K562 (cell line): ENCODE results near the gene TREM2. TPM values are rescaled to one million over a fixed set of nuclear protein-coding genes. Genes with fewer than 3 reads are reported as not detected.

Experiments
- ATAC-seq: fragments of 200-7000 bp; cut with Tn5 transposase; 3 replicates; pipeline ENCODE4 v1.9.1; 2020; ENCODE audit warnings: moderate library complexity
- BruUV-seq: library from RNA; stranded (reverse); fragments of 400-500 nt; replicated peaks from 2 replicates; lab custom pipeline; 2021; lab: Mats Ljungman, UMichigan
- CTCF ChIA-PET: fragments of 300-600 bp; formaldehyde crosslinking; extraction: SDS; loops from one replicate; lab custom pipeline; 2021; ENCODE audit warnings: low intra/inter-chr PET ratio; lab: Yijun Ruan, JAX
- POLR2A ChIA-PET: fragments of 300-600, 350-650 bp; sonication (Branson Sonifier 250); formaldehyde crosslinking; extraction: SDS; loops from one replicate; lab custom pipeline; 2021; ENCODE audit warnings: antibody characterized with exemption, inconsistent platforms; lab: Yijun Ruan, JAX
- DNase-seq, 4 experiments: peaks; one replicate each; pipeline versions ENCODE4 v3.0.0 to v3.0.0-alpha.2; 2011 to 2018; ENCODE audit warnings: low spot score in 3 of 4, mixed read lengths in 3 of 4; ENCODE audit errors: extremely low read depth in 1 of 4
- FAIRE-seq: peaks from 2 replicates; lab custom pipeline; 2011; peaks lifted over from hg19 to GRCh38; lab: Jason Lieb, UNC
- H2AFZ ChIP-seq: 2 replicates; pipeline ENCODE4 v1.6.0; 2011; ENCODE audit warnings: low read depth, low read length, control low read depth, inconsistent platforms
- H3K27ac ChIP-seq: fragments of 200-600 bp; 3 replicates; pipeline ENCODE4 v1.8.0; 2011; ENCODE audit warnings: low read depth, mild to moderate bottlenecking, control low read depth, inconsistent platforms, low read length, moderate library complexity, mixed read lengths; ENCODE audit errors: extremely low read depth
- H3K27me3 ChIP-seq, 2 experiments: fragments of 300-600 bp in 1 of 2; 2 replicates in 1 of 2; 3 replicates in 1 of 2; pipeline versions ENCODE4 v1.6.0 to v1.8.0; 2011; ENCODE audit warnings: inconsistent platforms in 2 of 2, low read length in 2 of 2, mild to moderate bottlenecking in 1 of 2, mixed read lengths in 1 of 2, moderate library complexity in 1 of 2; ENCODE audit not compliant: control insufficient read depth in 2 of 2, insufficient read depth in 2 of 2
- H3K36me3 ChIP-seq: fragments of 300-600 bp; 3 replicates; pipeline ENCODE4 v1.8.0; 2011; ENCODE audit warnings: mild to moderate bottlenecking, low read length, inconsistent platforms; ENCODE audit not compliant: control insufficient read depth, insufficient read depth
- H3K4me1 ChIP-seq, 2 experiments: fragments of 200-600 bp in 1 of 2; replicated peaks in 1 of 2; 2 replicates in 1 of 2; 3 replicates in 1 of 2; pipeline versions ENCODE4 v1.5.1 to v1.8.0; 2011; ENCODE audit warnings: inconsistent platforms in 2 of 2, low read length in 2 of 2, mild to moderate bottlenecking in 1 of 2, mixed read lengths in 1 of 2, moderate library complexity in 1 of 2; ENCODE audit not compliant: control insufficient read depth in 2 of 2, insufficient read depth in 2 of 2
- H3K4me2 ChIP-seq: 2 replicates; pipeline ENCODE4 v1.6.1; 2011; ENCODE audit warnings: low read length, control low read depth, inconsistent platforms, mixed read lengths; ENCODE audit not compliant: insufficient read depth
- H3K4me3 ChIP-seq: fragments of 200-600 bp; sonication (generic), shearing (Covaris generic); 2 replicates; pipeline ENCODE4 v1.5.1; 2016; ENCODE audit warnings: control low read depth, inconsistent platforms
- H3K79me2 ChIP-seq: fragments of 200-600 bp; 3 replicates; pipeline ENCODE4 v1.8.0; 2011; ENCODE audit warnings: low read length, inconsistent platforms; ENCODE audit not compliant: control insufficient read depth, insufficient read depth
- H3K9ac ChIP-seq, 2 experiments: 2 replicates each; pipeline versions ENCODE4 v1.6.0 to v1.6.1; 2011; ENCODE audit warnings: low read depth in 2 of 2, low read length in 2 of 2, control low read depth in 1 of 2, inconsistent platforms in 1 of 2, mild to moderate bottlenecking in 1 of 2, mixed read lengths in 1 of 2; ENCODE audit not compliant: insufficient read depth in 1 of 2
- H3K9me1 ChIP-seq: one replicate; pipeline ENCODE4 v1.6.0; 2011; ENCODE audit warnings: inconsistent platforms, mild to moderate bottlenecking, low read length, moderate library complexity; ENCODE audit not compliant: control insufficient read depth, insufficient read depth
- H3K9me3 ChIP-seq: replicated peaks from 2 replicates; pipeline ENCODE4 v1.5.1; 2011; ENCODE audit warnings: low read depth, low read length, inconsistent platforms; ENCODE audit not compliant: control insufficient read depth, insufficient read depth
- H4K20me1 ChIP-seq: replicated peaks from 2 replicates; pipeline ENCODE4 v1.6.1; 2011; ENCODE audit warnings: low read length, inconsistent platforms, mixed read lengths; ENCODE audit not compliant: control insufficient read depth, insufficient read depth
- ARHGAP35 ChIP-seq: fragments of 450-650 bp; IDR thresholded peaks from 2 replicates; pipeline ENCODE4 v1.6.1; 2018; ENCODE audit not compliant: partially characterized antibody
- CEBPB ChIP-seq: fragments of 450-650 bp; IDR thresholded peaks from 2 replicates; pipeline ENCODE4 v1.6.1; 2016; ENCODE audit warnings: missing genetic modification characterization, missing compliant biosample characterization
- CEBPG ChIP-seq, 3 experiments: fragments of 200-800 bp in 1 of 3; sonication (Bioruptor generic) in 1 of 3; sonication (generic) in 1 of 3; formaldehyde crosslinking in 1 of 3; IDR thresholded peaks in 2 of 3; conservative IDR thresholded peaks in 1 of 3; 2 replicates each; pipeline versions ENCODE4 v1.6.1 to v1.8.0; 2016 to 2022; ENCODE audit warnings: missing compliant biosample characterization in 2 of 3, missing genetic modification characterization in 2 of 3, mild to moderate bottlenecking in 1 of 3, missing genetic modification reagents in 1 of 3
- IRF2 ChIP-seq: sonication (generic); formaldehyde crosslinking; IDR thresholded peaks from 2 replicates; pipeline ENCODE4 v1.8.1; 2022; ENCODE audit warnings: mild to moderate bottlenecking, missing genetic modification reagents
- MAFG ChIP-seq: fragments of 450-650 bp; conservative IDR thresholded peaks from 2 replicates; pipeline ENCODE4 v1.6.1; 2016; ENCODE audit warnings: missing genetic modification characterization, missing compliant biosample characterization
- MXI1 ChIP-seq: IDR thresholded peaks from 2 replicates; pipeline ENCODE4 v1.6.1; 2011; ENCODE audit warnings: low read depth, mild to moderate bottlenecking, improper control_type of control experiment, low read length
- NR2C2 ChIP-seq, 2 experiments: fragments of 200-800 bp in 1 of 2; sonication (Bioruptor generic) in 1 of 2; sonication (generic) in 1 of 2; formaldehyde crosslinking in 1 of 2; IDR thresholded peaks; 2 replicates each; pipeline versions ENCODE4 v1.6.1 to v1.8.0; 2016 to 2022; ENCODE audit warnings: mild to moderate bottlenecking in 1 of 2, missing compliant biosample characterization in 1 of 2, missing genetic modification characterization in 1 of 2, missing genetic modification reagents in 1 of 2
- PHB2 ChIP-seq: fragments of 450-650 bp; IDR thresholded peaks from 2 replicates; pipeline ENCODE4 v1.6.1; 2017; ENCODE audit warnings: low read depth
- PPARD ChIP-seq: fragments of 250-450 bp; sonication (Bioruptor Pico); IDR thresholded peaks from 2 replicates; pipeline ENCODE4 v1.8.0; 2022; ENCODE audit warnings: inconsistent platforms, mild to moderate bottlenecking, moderate library complexity
- U2AF1 ChIP-seq: fragments of 200-400 bp; formaldehyde crosslinking; optimal IDR thresholded peaks from 2 replicates; pipeline ENCODE3; 2017; ENCODE audit warnings: mild to moderate bottlenecking, low read depth, low read length, moderate library complexity
- ZFP91 ChIP-seq: sonication (generic); formaldehyde crosslinking; IDR thresholded peaks from 2 replicates; pipeline ENCODE4 v1.8.0; 2022; ENCODE audit warnings: mild to moderate bottlenecking, missing genetic modification reagents
- WGBS: fragments of 100-300 bp; shearing (Covaris generic); methylation state at CpG from one replicate; pipeline ENCODE4 v1.1.6; 2016; ENCODE audit warnings: low coverage, mixed read lengths; ENCODE audit not compliant: insufficient coverage; ENCODE audit errors: missing lambda C conversion rate; 5-methylcytosine and 5-hydroxymethylcytosine counted together
- in situ Hi-C: fragments of 300-500 bp; cut with MboI; formaldehyde crosslinking; loops from 4 replicates; pipeline ENCODE4 v1.15.0; 2018; ENCODE audit warnings: inconsistent platforms, mixed read lengths
- intact Hi-C: fragments of 100-400 bp; cut with micrococcal nuclease; formaldehyde crosslinking; loops from 2 replicates; pipeline ENCODE4 v1.14.2; 2022
- polyA plus RNA-seq, 8 experiments: library from polyadenylated mRNA; depleted of rRNA in 4 of 8; stranded (reverse) in 5 of 8; unstranded in 3 of 8; fragments of >200 nt; fragmentation: Nextera tagmentation in 2 of 8; fragmentation: Illumina TruSeq in 1 of 8; extraction: Ambion mirVana in 2 of 8; extraction: Trizol in 1 of 8; gene quantifications; 2 replicates each; pipeline versions ENCODE4 v1.2.1 to v1.2.3, GENCODE V29; 2011 to 2014; ENCODE audit warnings: inconsistent platforms in 1 of 8, missing spikeins in 1 of 8
- total RNA-seq, 7 experiments: library from RNA; depleted of rRNA in 6 of 7; stranded (reverse); fragments of >200 nt in 6 of 7; fragmentation: Illumina TruSeq in 2 of 7; extraction: Trizol in 2 of 7; gene quantifications; 2 replicates each; pipeline versions ENCODE4 v1.2.1 to v1.2.3, GENCODE V29; 2011 to 2021; ENCODE audit warnings: low replicate concordance in 1 of 7

TREM2 gene
- total and polyA plus RNA-seq, 9 of the 15 experiments (the other 6 are each of a cell fraction or from before 2014, with no cell fraction given): not detected

GRCh38 chr6:41125282-41125681, 37.6 kb downstream of the TREM2 start:
- TF ChIP-seq IRF2 (CRISPR knock-in tag) (no peak), PPARD (CRISPR knock-in tag) (no peak), CEBPB (tag) (peak; percentile 39; the same call in 1 of the 2 replicates), NR2C2 (CRISPR knock-in tag; IDR thresholded peaks at IDR 0.05) (no peak), NR2C2 (tag; IDR thresholded peaks at IDR 0.05) (no peak), MXI1 (no peak), CEBPG (CRISPR knock-in tag; IDR thresholded peaks at IDR 0.05) (no peak), CEBPG (tag; conservative IDR thresholded peaks at IDR 0.05 in 1 of 2, IDR thresholded peaks at IDR 0.05 in 1 of 2) (peak; percentile 27 to 67; a peak in 1 of 4 replicates), ZFP91 (CRISPR knock-in tag) (no peak), U2AF1 (no peak), PHB2 (no peak), MAFG (tag) (no peak), ARHGAP35 (no peak)
- TF ChIP-seq, all 486 proteins: peak for 2
- FAIRE-seq (no peak), DNase-seq (no peak), ATAC-seq (no peak)
- no peak overlapping the region for H3K27ac ChIP-seq
- intact Hi-C loops (no loop called here), in situ Hi-C loops (no loop called here)
- H3K4me3 ChIP-seq: no peak overlapping the region
- no peaks in the 10 kb centered on the region for H3K36me3 ChIP-seq
- H4K20me1 ChIP-seq: no peaks in the 10 kb centered on the region
- no peak overlapping the region for H3K9ac ChIP-seq
- no peaks in the 10 kb centered on the region for H3K79me2 ChIP-seq
- no peaks in the 10 kb centered on the region for H3K9me3 ChIP-seq
- no peak overlapping the region for H3K4me2 ChIP-seq
- WGBS: 0% methylated on average over 3 of the region's 3 CpGs
- ChIA-PET CTCF (no interaction called here), POLR2A (interaction anchor here (0.6 kb wide), 2 partner anchors 1821 to 1897 kb away, joined by 3 to 4 read pairs; no protein-coding TSS in a partner anchor)
- H3K27me3 ChIP-seq: peaks cover 0 to 11% of the 10 kb centered on the region in 2 experiments; a peak in 3 of 5 replicates
- no peaks in the 10 kb centered on the region for H3K4me1 ChIP-seq
- H3K9me1 ChIP-seq: no peaks in the 10 kb centered on the region
- BruUV-seq: no TSS peak
- no peak overlapping the region for H2AFZ ChIP-seq
